Airway epithelial cell (primary cell): ENCODE results near the gene ZNF563. TPM values are rescaled to one million over a fixed set of nuclear protein-coding genes. Genes with fewer than 3 reads are reported as not detected.

Source experiments
- total RNA-seq: library from RNA; depleted of rRNA; stranded (reverse); fragments of >200 nt; gene quantifications from 2 replicates; pipeline ENCODE4 v1.2.3, GENCODE V29; 2015

The ZNF563 gene
- total RNA-seq = 1.5 and 3.2 TPM in 2 replicates

GRCh38 chr19:12333162-12334159 lies at the start of gene ZNF563:
TSS of gene ZNF563 (minus strand) at chr19:12333633. CDS start at chr19:12333482, 151 bp downstream.

GRCh38 chr19:12365236-12366162 lies 32.1 kb upstream of the ZNF563 start, which contains the start of gene ZNF442:
TSS of gene ZNF442 (minus strand) at chr19:12365683. CDS start at chr19:12363631, 2,052 bp downstream.

GRCh38 chr19:12294249-12295158 lies 38.9 kb downstream of the ZNF563 start, which contains the start of gene ZNF44:
TSS of gene ZNF44 (minus strand) at chr19:12294883. CDS start at chr19:12294694, 189 bp downstream.

Other genes with a start within 250 kb of the ZNF563 start
- 2.9 and 3.5 TPM in 2 replicates for gene ZNF20, start 193.3 kb downstream of the ZNF563 start, total RNA-seq
- 3.0 and 6.2 TPM in 2 replicates for gene ZNF625, start 176.9 kb downstream of the ZNF563 start, total RNA-seq
- 1.4 and 2.5 TPM in 2 replicates for gene ZNF136, start 170.5 kb downstream of the ZNF563 start, total RNA-seq
- 2.8 and 4.6 TPM in 2 replicates for gene ZNF44, start 38.8 kb downstream of the ZNF563 start, total RNA-seq
- 0.37 and 0.56 TPM in 2 replicates for gene ZNF442, start 32.0 kb upstream of the ZNF563 start, total RNA-seq
- gene ZNF799, start 67.6 kb upstream of the ZNF563 start, total RNA-seq = 1.6 and 2.6 TPM in 2 replicates
- gene ZNF443, start 107.4 kb upstream of the ZNF563 start, total RNA-seq = 1.6 and 1.7 TPM in 2 replicates
- gene ZNF709, start 151.2 kb upstream of the ZNF563 start, total RNA-seq = 0.23 and 0.56 TPM in 2 replicates
- gene ZNF564, start 217.8 kb upstream of the ZNF563 start, total RNA-seq = 2.3 and 3.7 TPM in 2 replicates